ENCODE data around the gene ARF3.

ARF3 gene

GRCh38 chr12:48957141-48958048, at the start of gene ARF3:
Gene ARF3 (minus strand): TSS chr12:48957487. CDS start chr12:48941095, 16,392 bp downstream.
- DNase-seq = peak; percentile 22 to 66

GRCh38 chr12:49000346-49000745, 43.1 kb upstream of the ARF3 start:
- DNase-seq = no peak

GRCh38 chr12:48999371-49000131, 42.3 kb upstream of the ARF3 start, which contains the start of gene DDN:
Gene DDN (minus strand): TSS chr12:48999375. CDS start chr12:48999287, 88 bp downstream.
- no peak for DNase-seq

GRCh38 chr12:48998497-48999353, 41.4 kb upstream of the ARF3 start:
- no peak for DNase-seq

- no peak for DNase-seq
Measured at GRCh38 chr12:48997719-48998496, 40.6 kb upstream of the ARF3 start.

- no peak for DNase-seq
Measured at GRCh38 chr12:48996794-48997718, 39.8 kb upstream of the ARF3 start.

GRCh38 chr12:48995086-48995879, 38.0 kb upstream of the ARF3 start:
- peak in 1 of 2 experiments; percentile 5 for DNase-seq

GRCh38 chr12:48994224-48995085, 37.2 kb upstream of the ARF3 start:
- no peak for DNase-seq

GRCh38 chr12:48993787-48994186, 36.5 kb upstream of the ARF3 start:
- no peak for DNase-seq

GRCh38 chr12:48991247-48992050, 34.2 kb upstream of the ARF3 start:
- DNase-seq = no peak

GRCh38 chr12:48990552-48990951, 33.3 kb upstream of the ARF3 start:
- no peak for DNase-seq

GRCh38 chr12:48988030-48988649, 30.9 kb upstream of the ARF3 start:
- no peak for DNase-seq

- no peak for DNase-seq
Measured at GRCh38 chr12:48986720-48987291, 29.5 kb upstream of the ARF3 start.

GRCh38 chr12:48985901-48986300, 28.6 kb upstream of the ARF3 start:
- no peak for DNase-seq

- DNase-seq = no peak
Measured at GRCh38 chr12:48985475-48985897, 28.2 kb upstream of the ARF3 start.

GRCh38 chr12:48982397-48983080, 25.3 kb upstream of the ARF3 start:
- DNase-seq = no peak

- no peak for DNase-seq
Measured at GRCh38 chr12:48981757-48982157, 24.5 kb upstream of the ARF3 start.

Measured in cerebellar nuclear complex (tissue), 1 donor.